ENCODE data around the gene NEK8. TPM values are rescaled to one million over a fixed set of nuclear protein-coding genes. Genes with fewer than 3 reads are reported as not detected.
A peak's percentile ranks its signal among the peaks of the same experiment; 100 is the strongest.

Gene NEK8
- polyA plus RNA-seq, 3 donors = 2.7 to 9.6 (median 3.1) TPM

DNA sequence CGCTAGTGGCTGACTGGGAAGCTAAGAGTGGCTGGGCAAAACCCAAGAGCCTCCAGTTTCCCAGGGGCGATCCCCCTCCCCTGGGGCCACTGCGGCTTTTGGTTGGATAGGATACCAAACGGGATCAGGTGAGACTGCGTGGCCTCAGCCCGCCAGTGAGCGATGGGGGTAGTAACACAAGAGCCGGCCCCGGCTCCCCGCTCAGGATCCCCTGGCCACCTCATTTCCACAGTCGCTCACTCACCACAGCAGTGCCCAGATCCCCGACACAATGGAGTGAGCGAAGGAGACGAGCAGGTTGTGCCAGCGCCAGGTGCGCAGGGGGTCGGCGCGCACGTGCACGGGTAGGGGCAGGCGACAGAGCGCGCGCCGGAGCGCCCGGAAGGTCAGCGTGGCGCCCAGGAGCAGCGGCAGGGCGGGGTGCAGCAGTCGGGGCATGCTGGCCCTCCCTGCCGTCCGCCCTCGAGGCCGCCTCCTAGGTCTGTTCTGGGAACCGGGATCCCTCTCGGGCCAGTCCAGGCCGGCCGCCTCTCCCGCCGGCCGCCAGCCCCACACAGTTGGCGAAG is 2.8 kb upstream of the NEK8 start:
- peaks cover 18% of the 10 kb centered on the region for H3K79me2 ChIP-seq (ENCODE audit: insufficient read depth, low read length)

DNA sequence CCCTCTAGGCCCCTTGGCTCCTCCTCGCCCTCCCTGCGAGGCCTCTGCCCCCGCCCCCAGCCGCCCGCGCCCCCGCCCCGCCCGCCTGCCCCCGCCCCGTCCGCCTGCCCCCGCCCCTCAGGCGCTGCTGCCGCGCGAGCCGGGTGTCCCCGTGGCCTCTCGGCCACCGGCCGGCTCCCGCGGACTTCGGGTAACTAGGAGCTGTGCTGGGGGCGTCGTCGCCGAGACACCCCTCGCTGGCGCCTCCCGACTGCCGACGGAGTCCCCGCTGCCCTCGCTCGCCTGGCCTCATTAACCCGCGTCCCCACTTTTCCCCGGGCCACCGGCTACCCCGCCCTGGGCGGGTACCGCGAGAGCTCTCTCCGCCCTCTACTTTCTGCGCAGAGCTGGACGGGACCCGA is 2.4 kb upstream of the NEK8 start, which contains the start of gene TLCD1:
TSS of gene TLCD1 (minus strand) at position 8 of the 401 bp plus-strand sequence. CDS start 136 bp downstream, outside the sequence.
- peaks cover 13% of the 10 kb centered on the region for H3K79me2 ChIP-seq (ENCODE audit: insufficient read depth, low read length)
- H3K9me3 ChIP-seq (replicated peaks in 1 of 2; ENCODE audit: control insufficient read depth in 1 of 2, insufficient read depth in 1 of 2, low read length in 2 of 2) = no peaks in the 10 kb centered on the region
- Mint-ChIP-seq H3K4me3 (peak within 1 kb of the TSS; percentile 89 to 95), H3K9me3 (peaks cover 0 to 2% (median 0%) of the 10 kb centered on the region in 7 donors), H3K27ac (peak within 1 kb of the TSS in 6 of 7 donors; percentile 43 to 83 (median 64)), H3K36me3 (peaks cover 35 to 36% of the 10 kb centered on the region in 2 donors), H3K27me3 (ENCODE audit: low read depth in 3 of 3) (peaks cover 2 to 15% (median 7%) of the 10 kb centered on the region in 3 donors), H3K4me1 (peaks cover 55% of the 10 kb centered on the region)
- intact Hi-C loops (cut with micrococcal nuclease) = loop anchor here (1.0 to 5.0 kb wide), 3 partner anchors 17 to 86 kb away; no protein-coding TSS in a partner anchor
- peak within 1 kb of the TSS; percentile 95 for H2AFZ ChIP-seq (ENCODE audit: insufficient read depth, low read depth, low read length, poor library complexity, severe bottlenecking)
- 0% methylated on average over 37 of the region's 49 CpGs for WGBS (ENCODE audit: insufficient coverage)
- peak within 1 kb of the TSS; percentile 60 for H3K9ac ChIP-seq (ENCODE audit: insufficient read depth, low read length, poor library complexity, severe bottlenecking)
- H3K4me2 ChIP-seq (replicated peaks; ENCODE audit: extremely low read depth, low read length, poor library complexity, severe bottlenecking) = peak within 1 kb of the TSS; percentile 100
- peaks cover 44% of the 10 kb centered on the region for H4K20me1 ChIP-seq (ENCODE audit: insufficient read depth, low read length)
- H3K36me3 ChIP-seq (replicated peaks in 1 of 2; ENCODE audit: control insufficient read depth in 1 of 2, insufficient read depth in 2 of 2, low read length in 2 of 2) = peaks cover 34 to 36% of the 10 kb centered on the region in 2 donors
- peak within 1 kb of the TSS in 1 of 2 donors; percentile 20 for H3K27ac ChIP-seq (ENCODE audit: low read depth in 1 of 2, low read length in 2 of 2)
- peaks cover 48 to 62% of the 10 kb centered on the region in 2 donors for H3K4me1 ChIP-seq (ENCODE audit: control insufficient read depth in 1 of 2, insufficient read depth in 2 of 2, low read length in 2 of 2)
- TF ChIP-seq, protein P1, sequence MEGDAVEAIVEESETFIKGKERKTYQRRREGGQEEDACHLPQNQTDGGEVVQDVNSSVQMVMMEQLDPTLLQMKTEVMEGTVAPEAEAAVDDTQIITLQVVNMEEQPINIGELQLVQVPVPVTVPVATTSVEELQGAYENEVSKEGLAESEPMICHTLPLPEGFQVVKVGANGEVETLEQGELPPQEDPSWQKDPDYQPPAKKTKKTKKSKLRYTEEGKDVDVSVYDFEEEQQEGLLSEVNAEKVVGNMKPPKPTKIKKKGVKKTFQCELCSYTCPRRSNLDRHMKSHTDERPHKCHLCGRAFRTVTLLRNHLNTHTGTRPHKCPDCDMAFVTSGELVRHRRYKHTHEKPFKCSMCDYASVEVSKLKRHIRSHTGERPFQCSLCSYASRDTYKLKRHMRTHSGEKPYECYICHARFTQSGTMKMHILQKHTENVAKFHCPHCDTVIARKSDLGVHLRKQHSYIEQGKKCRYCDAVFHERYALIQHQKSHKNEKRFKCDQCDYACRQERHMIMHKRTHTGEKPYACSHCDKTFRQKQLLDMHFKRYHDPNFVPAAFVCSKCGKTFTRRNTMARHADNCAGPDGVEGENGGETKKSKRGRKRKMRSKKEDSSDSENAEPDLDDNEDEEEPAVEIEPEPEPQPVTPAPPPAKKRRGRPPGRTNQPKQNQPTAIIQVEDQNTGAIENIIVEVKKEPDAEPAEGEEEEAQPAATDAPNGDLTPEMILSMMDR (IDR thresholded peaks at IDR 0.05) = no peak
- DNase-seq = peak in 1 of 3 donors; percentile 28
- H3K27me3 ChIP-seq (ENCODE audit: control insufficient read depth in 2 of 2, insufficient read depth in 2 of 2, low read length in 2 of 2) = no peaks in the 10 kb centered on the region
- peak within 1 kb of the TSS; percentile 60 to 96 (median 66) for H3K4me3 ChIP-seq (replicated peaks in 1 of 3; ENCODE audit: low read depth in 2 of 3, low read length in 3 of 3)

More for the DNA sequence above, 2.8 kb upstream of the NEK8 start:
- Mint-ChIP-seq H3K4me3 (peak overlapping the region; percentile 89 to 94), H3K4me1 (peaks cover 60% of the 10 kb centered on the region), H3K27ac (peak overlapping the region in 5 of 7 donors; percentile 20 to 71 (median 60)), H3K36me3 (peaks cover 36 to 41% of the 10 kb centered on the region in 2 donors), H3K27me3 (ENCODE audit: low read depth in 3 of 3) (peaks cover 2 to 15% (median 7%) of the 10 kb centered on the region in 3 donors), H3K9me3 (peaks cover 0 to 2% (median 0%) of the 10 kb centered on the region in 7 donors)
- peak in 2 of 3 donors; percentile 33 to 40 for DNase-seq
- peak overlapping the region; percentile 11 to 96 (median 66) for H3K4me3 ChIP-seq (replicated peaks in 1 of 3; ENCODE audit: low read depth in 2 of 3, low read length in 3 of 3)
- intact Hi-C loops (cut with micrococcal nuclease) = loop anchor here (1.0 to 5.0 kb wide), 3 partner anchors 17 to 87 kb away; no protein-coding TSS in a partner anchor
- peaks cover 35 to 40% of the 10 kb centered on the region in 2 donors for H3K36me3 ChIP-seq (replicated peaks in 1 of 2; ENCODE audit: control insufficient read depth in 1 of 2, insufficient read depth in 2 of 2, low read length in 2 of 2)
- no peak overlapping the region for H3K27ac ChIP-seq (ENCODE audit: low read depth in 1 of 2, low read length in 2 of 2)
- H3K4me1 ChIP-seq (ENCODE audit: control insufficient read depth in 1 of 2, insufficient read depth in 2 of 2, low read length in 2 of 2) = peaks cover 53 to 67% of the 10 kb centered on the region in 2 donors
- H3K9ac ChIP-seq (ENCODE audit: insufficient read depth, low read length, poor library complexity, severe bottlenecking) = peak overlapping the region; percentile 28
- peak overlapping the region; percentile 100 for H3K4me2 ChIP-seq (replicated peaks; ENCODE audit: extremely low read depth, low read length, poor library complexity, severe bottlenecking)
- no peaks in the 10 kb centered on the region for H3K9me3 ChIP-seq (replicated peaks in 1 of 2; ENCODE audit: control insufficient read depth in 1 of 2, insufficient read depth in 1 of 2, low read length in 2 of 2)
- no peaks in the 10 kb centered on the region for H3K27me3 ChIP-seq (ENCODE audit: control insufficient read depth in 2 of 2, insufficient read depth in 2 of 2, low read length in 2 of 2)
- TF ChIP-seq, protein P1 (IDR thresholded peaks at IDR 0.05) = no peak
- 1% methylated on average over 41 of the region's 45 CpGs for WGBS (ENCODE audit: insufficient coverage)
- H4K20me1 ChIP-seq (ENCODE audit: insufficient read depth, low read length) = peaks cover 49% of the 10 kb centered on the region
- H2AFZ ChIP-seq (ENCODE audit: insufficient read depth, low read depth, low read length, poor library complexity, severe bottlenecking) = peak overlapping the region; percentile 75
